ENCODE measurements around the gene RAI2.

The RAI2 gene

GRCh38 chrX:17860811-17861488, at the start of gene RAI2:
RAI2 (minus strand) TSS chrX:17861298; CDS start chrX:17802010, 59,288 bp downstream.
- no peak for DNase-seq

DNA sequence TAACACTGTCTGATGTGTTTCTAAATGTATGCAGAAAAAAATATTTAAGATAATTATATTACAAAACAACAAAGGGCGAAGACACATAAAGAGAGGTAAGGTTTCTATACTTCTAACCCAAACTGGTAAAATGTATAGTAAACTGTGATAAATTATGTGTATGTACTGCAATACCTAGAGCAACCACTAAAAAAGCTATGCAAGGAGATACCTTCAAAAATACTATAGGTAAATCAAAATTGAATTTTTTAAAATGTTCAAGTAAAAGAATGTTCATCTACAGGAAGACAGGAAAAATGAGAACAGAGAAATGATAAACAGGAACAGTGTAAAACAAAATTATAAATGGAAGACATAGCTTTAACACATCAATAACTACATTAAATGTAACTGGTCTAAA, 27.3 kb upstream of the RAI2 start:
- no peak for DNase-seq

DNA sequence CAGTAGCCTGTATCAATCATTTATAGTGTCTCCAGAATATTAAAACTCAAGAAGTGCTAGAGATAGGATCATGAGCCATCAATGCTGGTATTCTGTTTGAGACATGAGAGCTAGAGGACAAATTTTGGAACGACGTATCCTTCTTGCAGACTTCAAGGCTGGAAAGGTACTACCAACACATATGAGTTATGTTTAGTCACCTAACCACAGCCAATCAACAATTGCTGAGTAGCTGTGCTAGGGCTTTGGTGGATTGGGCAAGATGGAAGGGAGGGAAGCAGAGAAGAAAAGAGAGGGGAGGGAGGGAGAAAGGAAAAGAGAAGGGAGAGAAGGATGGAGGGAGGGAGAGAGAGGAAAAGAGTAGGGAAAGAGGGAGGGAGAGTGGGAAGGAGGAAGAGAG, 21.6 kb upstream of the RAI2 start:
- no peak for DNase-seq

GRCh38 chrX:17878028-17878670, 17.1 kb upstream of the RAI2 start:
- DNase-seq, result no peak

- no peak for DNase-seq
Observed at GRCh38 chrX:17876135-17876534, 15.0 kb upstream of the RAI2 start.

- no peak for DNase-seq
Observed at GRCh38 chrX:17869580-17869979, 8.5 kb upstream of the RAI2 start.

GRCh38 chrX:17861489-17862011, 452 bp upstream of the RAI2 start:
- no peak for DNase-seq

GRCh38 chrX:17860179-17860780, 818 bp downstream of the RAI2 start:
- no peak for DNase-seq

GRCh38 chrX:17859609-17860178, 1.4 kb downstream of the RAI2 start:
- no peak for DNase-seq

GRCh38 chrX:17854531-17854930, 6.6 kb downstream of the RAI2 start:
- peak; percentile 3 for DNase-seq

DNA sequence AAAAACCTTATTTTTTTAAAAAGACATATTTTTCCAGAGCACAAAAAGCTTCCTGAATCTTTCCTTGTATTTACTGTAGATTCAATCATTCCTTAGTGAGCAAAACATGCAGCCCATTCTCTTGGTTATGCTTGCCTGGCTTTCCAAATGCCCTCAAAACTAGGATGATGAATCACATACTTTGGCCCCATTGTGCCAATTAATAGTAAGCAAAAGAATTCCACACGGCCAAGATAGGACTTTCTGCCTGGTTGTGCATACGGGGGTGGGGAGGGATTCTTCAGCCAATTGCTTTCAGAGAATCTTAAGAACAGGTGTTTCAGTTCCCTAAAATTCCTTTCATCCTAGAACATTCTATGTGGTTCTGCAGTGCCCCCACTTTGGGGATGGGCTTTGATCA, 7.0 kb downstream of the RAI2 start:
- DNase-seq, result no peak

DNA sequence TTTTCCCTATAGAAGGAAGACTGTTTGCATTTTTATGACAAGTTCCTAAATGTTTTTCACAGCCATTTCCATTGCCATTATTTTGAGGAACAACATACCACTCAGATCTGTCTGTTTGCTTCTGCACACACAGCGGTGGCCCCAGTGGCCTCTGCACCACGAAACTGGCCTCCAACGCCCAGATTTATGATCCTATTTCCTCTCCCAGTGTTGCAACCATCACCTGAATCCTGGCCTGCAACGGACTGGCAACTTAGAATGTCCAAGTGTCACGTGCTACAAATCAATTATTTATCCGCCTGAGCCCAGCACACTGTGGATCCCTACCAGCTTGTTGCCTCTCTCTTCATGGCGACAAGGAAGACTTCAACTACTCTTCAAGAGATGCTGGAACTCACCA, 9.2 kb downstream of the RAI2 start:
- no peak for DNase-seq

DNA sequence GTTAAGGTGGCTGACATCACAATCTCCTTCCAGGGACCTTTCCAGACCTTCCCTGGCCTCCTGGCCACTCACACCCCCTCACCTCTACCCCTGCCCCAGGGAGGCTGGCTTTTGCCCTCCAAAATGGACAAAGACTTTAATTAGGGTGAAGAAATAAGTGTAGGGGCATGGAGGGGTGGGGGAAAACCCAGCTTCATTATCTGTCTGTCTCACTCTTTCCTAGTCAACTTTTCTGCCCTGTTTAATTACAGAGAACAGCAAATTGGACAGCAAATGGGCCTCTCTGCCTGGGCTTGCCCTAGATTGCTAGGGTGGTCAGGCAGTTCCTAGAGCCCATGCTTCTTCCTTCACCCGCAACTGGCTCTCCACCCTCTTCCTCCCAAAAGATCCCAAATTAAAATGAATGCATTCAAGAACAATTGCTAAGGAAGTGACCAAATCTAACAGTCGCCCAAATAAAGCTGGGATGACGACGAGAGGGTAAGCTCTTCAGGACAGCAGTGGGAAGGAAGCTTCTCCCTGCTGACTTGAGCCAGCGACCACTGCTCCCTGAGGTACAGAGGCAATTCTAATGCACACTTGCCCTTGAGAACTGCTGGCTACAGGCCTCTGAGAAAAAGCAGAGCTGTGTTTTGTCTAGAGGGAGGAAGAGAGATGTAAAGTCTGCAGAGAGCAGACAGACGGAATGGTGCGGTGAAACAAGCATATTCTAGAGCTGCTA, 12.4 kb downstream of the RAI2 start:
- DNase-seq, result no peak

DNA sequence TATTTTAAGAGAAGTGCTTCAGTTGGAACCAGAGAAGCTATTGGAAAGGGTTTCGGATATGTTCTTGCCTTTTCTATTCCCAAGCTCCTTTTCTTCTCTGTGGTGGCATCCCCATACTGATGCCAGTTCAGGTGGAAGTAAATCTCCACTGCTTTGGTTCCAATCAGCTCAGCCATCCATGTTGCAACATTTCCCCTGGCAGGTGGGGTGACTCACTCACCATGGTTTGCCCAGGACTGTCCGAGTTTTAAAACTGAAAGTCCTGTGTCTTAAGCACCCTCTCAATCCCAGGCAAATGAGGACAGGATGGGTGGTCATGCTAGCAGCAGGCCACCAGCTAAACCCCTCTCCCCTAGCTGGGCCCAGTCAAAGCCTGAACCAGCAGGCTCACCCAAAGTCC, 15.1 kb downstream of the RAI2 start:
- DNase-seq, result no peak

GRCh38 chrX:17844236-17844635, 16.9 kb downstream of the RAI2 start:
- DNase-seq, result no peak

GRCh38 chrX:17842769-17843525, 18.2 kb downstream of the RAI2 start:
- no peak for DNase-seq

- no peak for DNase-seq
Observed at GRCh38 chrX:17839269-17839668, 21.8 kb downstream of the RAI2 start.

DNA sequence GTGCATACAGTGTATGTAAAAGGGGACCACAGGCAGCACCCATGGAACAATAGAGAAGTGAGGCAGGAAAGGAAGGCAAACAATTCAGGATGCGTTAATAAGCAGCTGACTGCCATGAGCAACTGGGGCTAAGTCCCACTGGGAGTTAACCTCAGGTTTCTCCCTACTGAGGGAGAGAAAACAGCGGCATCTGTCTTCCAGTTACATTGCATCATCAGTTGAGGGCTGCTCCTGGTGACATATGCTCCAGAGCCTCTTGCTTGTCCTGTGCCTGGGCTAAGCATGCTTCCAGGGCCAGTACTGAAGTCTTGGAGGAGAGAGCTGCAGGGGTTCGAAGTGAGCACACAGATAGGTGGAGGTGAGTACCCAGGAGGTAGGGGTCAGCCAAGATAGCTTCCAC, 24.3 kb downstream of the RAI2 start:
- DNase-seq, result peak; percentile 75

- DNase-seq, result no peak
Observed at GRCh38 chrX:17833954-17834353, 27.1 kb downstream of the RAI2 start.

GRCh38 chrX:17831255-17831654, 29.8 kb downstream of the RAI2 start:
- no peak for DNase-seq

- DNase-seq, result no peak
Observed at GRCh38 chrX:17830211-17830610, 30.9 kb downstream of the RAI2 start.

DNA sequence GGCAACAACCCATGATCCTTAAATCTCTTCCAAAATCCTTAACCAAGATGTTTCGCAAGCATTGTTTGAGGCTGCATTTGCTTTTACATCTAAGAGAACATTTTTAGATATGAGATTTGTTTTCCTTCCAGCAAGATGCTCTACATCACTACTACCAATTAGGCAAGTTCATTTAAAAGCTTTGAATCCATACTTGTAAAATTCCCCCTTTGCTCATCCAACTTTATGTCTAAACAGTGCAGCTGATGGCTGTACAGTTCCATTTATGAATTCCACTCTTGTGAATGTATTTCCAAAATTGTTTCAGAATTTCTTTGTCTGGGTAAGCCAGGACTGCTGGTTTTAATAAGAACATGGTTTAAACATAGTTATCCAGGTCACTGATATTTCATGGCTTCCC, 31.5 kb downstream of the RAI2 start:
- no peak for DNase-seq

All from NCI-H1694 (cell line).